Measurements from ENCODE around the gene P2RY8.

P2RY8 gene

GRCh38 chrX:1554469-1555210 is 17.7 kb upstream of the P2RY8 start:
- H3K9me3 ChIP-seq (ENCODE audit: control insufficient read depth, insufficient read depth, low read length): peaks cover 5% of the 10 kb centered on the region
- H3K4me3 ChIP-seq (ENCODE audit: low read length): peak overlapping the region; percentile 18
- H3K9me2 ChIP-seq (replicated peaks; ENCODE audit: control insufficient read depth, low read length): no peaks in the 10 kb centered on the region
- H4K20me1 ChIP-seq (ENCODE audit: control insufficient read depth, insufficient read depth, low read depth, low read length): no peaks in the 10 kb centered on the region
- peaks cover 9% of the 10 kb centered on the region; the same call in 1 of the 2 replicates for H3F3A ChIP-seq (ENCODE audit: control insufficient read depth, insufficient read depth)
- H3K36me3 ChIP-seq (ENCODE audit: control insufficient read depth, low read length): no peaks in the 10 kb centered on the region
- H3K79me2 ChIP-seq (ENCODE audit: control insufficient read depth, low read length): no peaks in the 10 kb centered on the region
- TF ChIP-seq CTCF (IDR thresholded peaks at IDR 0.05; ENCODE audit: low read depth, low read length, poor library complexity, severe bottlenecking) (no peak), EZH2phosphoT487 (IDR thresholded peaks at IDR 0.05; ENCODE audit: borderline replicate concordance, low read length) (no peak)
- peak overlapping the region; percentile 51 for H3K4me2 ChIP-seq (ENCODE audit: low read length)
- H3K4me1 ChIP-seq (ENCODE audit: control insufficient read depth, low read length): peaks cover 13% of the 10 kb centered on the region
- H3K27me3 ChIP-seq (ENCODE audit: control insufficient read depth, low read length): no peaks in the 10 kb centered on the region; the same call in 1 of the 2 replicates
- peak overlapping the region; percentile 11; the same call in 1 of the 2 replicates for H3K27ac ChIP-seq (ENCODE audit: low read depth, low read length)

DNA sequence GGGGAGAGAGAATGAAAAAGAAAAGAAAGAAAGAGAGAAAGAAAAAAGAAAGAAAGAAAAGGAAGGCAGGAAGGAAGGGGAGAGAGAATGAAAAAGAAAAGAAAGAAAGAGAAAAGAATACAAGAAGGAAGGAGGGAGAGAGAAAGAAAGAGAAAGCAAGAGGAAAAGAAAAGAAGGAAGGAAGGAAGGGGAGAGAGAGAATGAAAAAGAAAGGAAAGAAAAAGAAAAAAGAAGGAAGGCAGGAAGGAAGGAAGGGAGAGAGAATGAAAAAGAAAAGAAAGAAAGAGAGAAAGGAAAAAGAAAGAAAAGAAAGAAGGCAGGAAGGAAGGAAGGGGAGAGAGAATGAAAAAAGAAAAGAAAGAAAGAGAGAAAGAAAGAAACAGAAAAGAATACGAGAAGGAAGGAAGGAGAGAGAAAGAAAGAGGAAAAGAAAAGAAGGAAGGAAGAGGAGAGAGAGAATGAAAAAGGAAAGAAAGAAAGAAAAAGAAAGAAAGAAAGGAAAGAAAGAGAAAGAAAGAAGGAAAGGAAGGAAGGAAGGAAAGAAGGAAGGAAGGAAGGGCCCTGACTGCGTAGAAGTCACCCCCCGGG is 15.1 kb upstream of the P2RY8 start:
- H3K4me2 ChIP-seq (ENCODE audit: low read length): no peak overlapping the region
- H4K20me1 ChIP-seq (ENCODE audit: control insufficient read depth, insufficient read depth, low read depth, low read length): no peaks in the 10 kb centered on the region
- TF ChIP-seq EZH2phosphoT487 (IDR thresholded peaks at IDR 0.05; ENCODE audit: borderline replicate concordance, low read length) (no peak), CTCF (IDR thresholded peaks at IDR 0.05; ENCODE audit: low read depth, low read length, poor library complexity, severe bottlenecking) (no peak)
- H3K36me3 ChIP-seq (ENCODE audit: control insufficient read depth, low read length): no peaks in the 10 kb centered on the region
- H3F3A ChIP-seq (ENCODE audit: control insufficient read depth, insufficient read depth): peaks cover 9% of the 10 kb centered on the region; the same call in 1 of the 2 replicates
- H3K9me3 ChIP-seq (ENCODE audit: control insufficient read depth, insufficient read depth, low read length): peaks cover 5% of the 10 kb centered on the region
- no peak overlapping the region for H3K27ac ChIP-seq (ENCODE audit: low read depth, low read length)
- H3K4me1 ChIP-seq (ENCODE audit: control insufficient read depth, low read length): peaks cover 18% of the 10 kb centered on the region
- no peaks in the 10 kb centered on the region; the same call in 1 of the 2 replicates for H3K27me3 ChIP-seq (ENCODE audit: control insufficient read depth, low read length)
- H3K9me2 ChIP-seq (replicated peaks; ENCODE audit: control insufficient read depth, low read length): no peaks in the 10 kb centered on the region
- no peak overlapping the region for H3K4me3 ChIP-seq (ENCODE audit: low read length)
- H3K79me2 ChIP-seq (ENCODE audit: control insufficient read depth, low read length): no peaks in the 10 kb centered on the region

GRCh38 chrX:1546691-1547251 is 9.8 kb upstream of the P2RY8 start:
- Histone ChIP-seq H3K4me1 (ENCODE audit: control insufficient read depth, low read length) (peaks cover 30% of the 10 kb centered on the region), H3K4me3 (ENCODE audit: low read length) (peak overlapping the region; percentile 41), H3K36me3 (ENCODE audit: control insufficient read depth, low read length) (no peaks in the 10 kb centered on the region), H4K20me1 (ENCODE audit: control insufficient read depth, insufficient read depth, low read depth, low read length) (no peaks in the 10 kb centered on the region), H3K9me3 (ENCODE audit: control insufficient read depth, insufficient read depth, low read length) (no peaks in the 10 kb centered on the region), H3K4me2 (ENCODE audit: low read length) (peak overlapping the region; percentile 52), H3K27ac (ENCODE audit: low read depth, low read length) (peak overlapping the region; percentile 38), H3K9me2 (replicated peaks; ENCODE audit: control insufficient read depth, low read length) (no peaks in the 10 kb centered on the region), H3K27me3 (ENCODE audit: control insufficient read depth, low read length) (no peaks in the 10 kb centered on the region; the same call in 1 of the 2 replicates), H3K79me2 (ENCODE audit: control insufficient read depth, low read length) (no peaks in the 10 kb centered on the region), H3F3A (ENCODE audit: control insufficient read depth, insufficient read depth) (no peaks in the 10 kb centered on the region)
- TF ChIP-seq EZH2phosphoT487 (IDR thresholded peaks at IDR 0.05; ENCODE audit: borderline replicate concordance, low read length) (no peak), CTCF (IDR thresholded peaks at IDR 0.05; ENCODE audit: low read depth, low read length, poor library complexity, severe bottlenecking) (no peak)

All from DOHH2 (cell line).